ENCODE results near the gene SEC22A. TPM values are rescaled to one million over a fixed set of nuclear protein-coding genes. Genes with fewer than 3 reads are reported as not detected.
A peak's percentile ranks its signal among the peaks of the same experiment; 100 is the strongest.

The SEC22A gene
- total RNA-seq, 1 experiment from 2014 or later = 16.4 TPM

DNA sequence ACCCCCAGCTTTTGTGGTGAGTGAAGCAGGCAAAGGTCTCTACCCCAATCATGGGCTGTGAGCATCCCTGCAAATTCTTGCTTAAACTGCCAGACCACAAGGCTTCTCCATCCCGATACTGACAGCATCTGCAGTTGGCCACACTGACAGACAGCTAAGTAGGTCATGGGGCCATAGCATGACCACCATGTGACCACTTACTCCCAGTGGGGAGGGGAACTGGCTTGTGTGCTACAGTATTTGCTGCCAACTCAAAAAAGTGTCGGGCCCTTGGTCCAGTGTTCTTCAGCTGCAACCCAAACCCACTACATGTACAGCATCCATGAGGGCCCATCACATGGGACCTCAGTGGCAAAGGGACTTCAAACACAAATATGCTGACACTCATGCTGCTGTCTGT, 103.4 kb downstream of the SEC22A start:
- no peak for DNase-seq (ENCODE audit: low spot score)

DNA sequence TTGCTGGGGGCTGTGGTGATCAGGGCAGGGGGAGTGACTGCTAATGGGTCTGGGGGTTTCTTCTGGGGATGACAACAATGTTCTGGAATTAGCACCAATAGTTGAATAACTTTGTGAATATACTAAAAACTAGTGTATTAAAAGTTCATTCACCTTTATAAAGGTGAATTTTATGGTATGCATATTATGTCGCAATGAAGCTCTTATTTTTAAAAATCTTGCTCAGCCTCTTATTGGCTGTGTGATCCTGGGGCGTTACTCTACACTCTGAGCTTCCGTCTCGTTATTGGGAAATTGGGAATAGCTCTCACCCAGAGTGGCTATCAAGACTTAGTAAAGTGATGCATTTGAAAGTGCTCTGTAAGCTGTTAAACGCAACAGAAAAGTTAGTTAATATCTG, 105.3 kb downstream of the SEC22A start:
- DNase-seq (ENCODE audit: low spot score) = no peak

DNA sequence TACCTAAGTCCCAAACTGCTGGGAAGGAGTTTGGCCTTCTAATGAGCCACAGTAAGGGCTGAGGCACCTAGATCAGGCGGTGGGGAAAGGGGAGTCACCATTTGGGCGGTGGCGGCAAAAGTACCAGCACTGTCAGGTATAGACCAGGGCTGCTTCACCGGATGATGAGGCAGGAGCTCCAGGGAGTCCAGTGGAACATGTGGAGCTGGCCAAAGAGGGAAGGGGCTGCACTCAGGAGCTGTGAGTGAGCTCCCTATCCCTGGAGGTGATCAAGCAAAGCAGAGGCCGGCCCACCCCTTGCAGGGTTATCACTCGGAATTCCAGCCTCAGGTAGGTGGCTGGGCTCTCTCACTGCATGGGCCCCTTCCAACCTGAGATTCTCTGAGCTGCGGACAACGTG, 108.4 kb downstream of the SEC22A start:
- DNase-seq (ENCODE audit: low spot score) = no peak

DNA sequence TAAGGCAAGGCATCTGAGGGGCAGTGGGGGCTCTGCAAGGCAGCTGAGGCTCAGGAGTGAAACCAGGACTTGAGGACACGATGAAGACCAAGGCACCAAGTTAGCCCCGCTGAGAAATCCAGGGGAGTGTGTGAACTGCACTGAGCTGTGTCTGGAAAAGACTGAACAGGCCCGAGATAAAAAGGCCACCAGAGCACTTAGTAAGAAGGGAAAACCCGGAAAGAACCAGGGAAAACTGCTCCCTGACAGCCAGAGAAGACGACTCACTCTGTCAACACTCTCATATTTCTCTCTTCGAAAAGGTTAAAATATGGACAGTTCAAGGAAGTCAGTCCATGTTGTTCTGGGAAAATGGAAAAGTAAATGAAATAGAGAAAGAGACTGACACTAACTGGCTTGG, 109.0 kb downstream of the SEC22A start:
- no peak for DNase-seq (ENCODE audit: low spot score)

DNA sequence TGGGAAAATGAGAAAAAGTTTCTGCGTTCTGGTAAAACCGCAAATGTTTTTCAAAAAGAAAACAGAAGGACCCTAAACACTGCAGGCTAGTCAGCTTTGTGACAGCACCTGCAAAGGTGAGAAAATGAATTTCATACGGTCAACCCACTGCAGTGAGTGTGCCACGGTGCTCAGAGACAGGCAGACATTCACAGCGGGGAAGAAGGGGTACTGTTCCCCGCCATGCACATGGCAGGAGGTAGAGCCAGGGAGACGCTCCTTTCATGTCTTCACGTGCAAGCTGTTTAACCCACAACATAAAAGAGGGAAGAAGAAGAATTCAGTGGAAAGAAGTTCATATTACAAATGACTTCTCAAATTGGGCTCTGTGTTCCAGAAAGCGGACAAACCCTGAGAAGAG, 109.5 kb downstream of the SEC22A start:
- DNase-seq (ENCODE audit: low spot score) = no peak

DNA sequence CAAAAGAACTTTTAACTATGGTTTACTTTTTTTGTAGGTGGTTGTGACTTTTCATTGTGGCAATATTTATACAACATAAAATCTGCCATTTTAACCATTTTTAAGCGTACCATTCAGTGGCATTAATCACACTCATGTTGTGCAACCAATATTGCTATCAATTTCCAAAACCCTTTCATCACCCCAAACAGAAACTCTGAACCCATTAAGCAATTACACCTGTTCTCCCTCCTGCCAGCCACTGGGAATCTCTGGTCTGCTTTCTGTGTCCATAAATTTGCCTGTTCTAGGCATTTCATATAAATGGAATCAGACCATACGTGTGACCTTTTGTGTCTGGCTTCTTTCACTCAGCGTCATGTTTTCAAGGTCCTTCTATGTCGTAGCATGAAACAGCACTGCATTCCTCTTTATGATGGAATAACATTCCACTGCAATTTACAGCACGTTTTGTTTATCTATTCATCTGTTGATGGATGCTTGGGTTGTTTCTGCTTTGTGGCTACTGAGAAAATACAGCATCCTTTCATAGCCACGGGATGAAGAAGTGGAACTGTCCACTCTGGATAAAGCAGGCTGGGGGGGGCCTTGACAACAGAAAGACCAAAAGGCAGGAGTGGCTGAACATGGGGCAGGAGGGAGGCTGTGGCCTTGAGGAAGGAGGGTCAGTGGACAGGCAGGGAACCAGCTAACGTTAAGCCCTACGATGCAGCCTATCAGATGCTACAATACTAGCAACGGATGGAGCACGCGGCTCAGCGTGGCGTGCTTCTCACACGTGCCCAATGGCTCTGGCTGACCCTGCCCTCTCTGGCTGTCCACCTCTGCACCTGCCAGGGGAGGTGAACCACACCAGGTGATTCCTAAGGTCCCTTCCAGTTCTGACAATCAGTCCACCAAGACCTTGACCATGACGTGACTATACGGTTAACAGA, 110.9 kb downstream of the SEC22A start:
- DNase-seq (ENCODE audit: low spot score) = no peak

DNA sequence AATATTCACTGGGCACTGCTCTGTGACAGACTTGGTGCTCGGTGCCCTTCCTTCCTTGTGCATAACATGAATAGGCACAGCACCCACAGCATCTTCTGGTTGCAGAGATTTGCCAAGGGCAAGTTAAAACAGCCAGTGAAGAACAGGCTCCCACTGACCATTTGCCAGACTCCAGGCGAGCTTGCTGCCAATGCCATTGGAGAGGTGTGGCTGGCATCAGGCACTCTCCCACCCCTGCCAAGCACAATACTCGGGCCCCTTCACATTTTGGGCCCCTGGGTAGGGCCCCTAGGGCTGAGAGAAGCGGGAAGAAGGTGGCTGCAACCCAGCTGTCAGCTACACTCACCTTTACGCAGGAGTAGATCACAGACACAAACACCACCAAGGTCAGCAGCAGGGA, 112.1 kb downstream of the SEC22A start:
- DNase-seq (ENCODE audit: low spot score) = no peak

DNA sequence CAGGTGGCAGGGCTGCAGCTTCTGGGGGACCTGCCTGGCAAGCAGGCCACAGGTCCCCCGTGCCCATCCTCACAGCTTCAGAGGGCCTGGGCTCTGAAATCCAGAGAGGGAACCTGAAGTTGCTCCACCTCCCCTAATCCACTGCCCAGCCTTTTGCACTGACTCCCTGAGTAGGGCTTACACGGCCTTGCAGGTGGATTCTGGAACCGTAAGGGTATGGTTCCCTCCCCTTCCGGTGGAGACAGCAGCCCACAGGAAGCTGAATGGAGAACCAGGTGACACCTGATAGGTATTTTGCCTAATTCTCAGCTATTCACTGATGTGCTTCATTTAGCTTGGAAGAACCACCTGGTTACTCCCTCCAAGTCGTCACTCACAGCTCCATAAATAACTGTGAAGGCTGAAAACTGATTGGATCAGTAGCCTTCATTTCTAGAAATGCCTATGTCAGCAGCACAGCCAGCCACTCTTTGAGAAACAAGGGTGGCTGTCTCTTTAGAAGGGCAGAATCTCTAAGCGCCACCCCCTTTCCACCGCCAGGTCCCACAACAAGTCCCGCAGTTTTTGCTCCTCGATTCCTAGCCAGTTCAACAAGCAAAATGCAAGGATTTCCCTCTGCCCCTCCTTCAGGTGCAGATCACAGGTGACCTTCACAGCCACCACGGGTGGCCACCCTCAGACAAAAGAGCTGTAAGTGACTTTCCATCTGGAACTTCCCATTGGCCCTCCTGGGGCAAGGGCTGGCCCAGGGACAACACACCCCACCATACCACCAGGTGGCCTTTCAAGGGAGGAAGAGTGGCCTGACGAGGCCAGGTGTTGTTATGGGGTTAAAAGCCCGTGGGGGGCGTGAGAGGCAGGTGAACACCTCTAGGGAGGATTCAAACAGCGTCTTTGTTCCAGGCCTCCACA, 112.9 kb downstream of the SEC22A start:
- DNase-seq (ENCODE audit: low spot score) = peak; percentile 3

DNA sequence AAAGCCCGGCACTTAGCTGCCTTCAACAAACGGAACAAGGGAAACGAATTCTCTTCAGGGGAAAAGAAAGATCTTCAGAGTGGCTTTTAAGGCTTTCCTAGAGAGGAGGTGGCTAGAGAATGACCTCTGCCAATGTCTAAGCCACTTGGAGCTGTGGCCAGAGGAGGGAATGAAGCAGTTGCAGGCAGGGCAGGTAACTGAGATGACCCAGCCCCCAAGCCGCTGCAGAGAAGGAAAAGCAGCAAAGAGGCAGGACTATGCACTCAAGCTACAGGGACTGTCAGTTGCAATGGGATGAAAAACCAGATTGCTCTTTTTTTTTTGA, 113.5 kb downstream of the SEC22A start:
- no peak for DNase-seq (ENCODE audit: low spot score)

DNA sequence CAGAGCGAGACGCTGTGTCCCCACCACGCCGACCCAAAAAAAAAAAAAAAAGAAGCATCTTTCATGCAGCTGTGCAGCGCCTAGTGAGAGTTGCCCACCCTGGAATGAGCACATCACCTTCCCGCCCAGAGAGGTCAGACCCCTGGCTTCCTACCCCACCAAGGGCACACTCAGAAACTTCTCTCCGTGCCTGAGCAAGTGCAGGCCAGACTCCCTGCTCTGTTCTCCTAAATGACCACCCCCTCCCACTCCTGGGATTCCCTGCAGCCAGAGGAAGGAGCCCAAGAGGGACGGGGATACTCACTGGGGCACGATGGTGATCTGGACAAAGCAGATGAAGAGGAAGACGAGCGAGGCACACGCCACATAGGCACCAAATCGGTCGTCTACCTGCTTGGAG, 116.0 kb downstream of the SEC22A start:
- DNase-seq (ENCODE audit: low spot score) = no peak

DNA sequence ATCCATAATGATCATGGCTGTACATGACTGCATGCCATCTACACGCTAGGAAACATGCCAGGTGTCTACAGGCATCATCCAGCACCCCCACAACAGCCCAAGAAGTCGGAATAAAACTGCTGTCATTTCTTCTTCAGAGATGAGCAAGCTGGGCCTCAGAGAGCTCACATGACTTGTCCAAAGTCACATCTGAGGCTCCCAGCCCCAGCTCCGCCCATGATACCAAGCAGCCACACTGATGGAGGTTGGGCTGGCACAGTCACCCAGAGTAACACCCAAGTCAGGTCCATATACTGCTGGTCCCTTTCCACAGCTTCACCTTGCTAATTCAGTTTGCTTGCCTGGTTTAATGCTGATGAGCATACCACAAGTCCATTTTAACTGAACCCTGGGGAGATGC, 116.6 kb downstream of the SEC22A start:
- no peak for DNase-seq (ENCODE audit: low spot score)

DNA sequence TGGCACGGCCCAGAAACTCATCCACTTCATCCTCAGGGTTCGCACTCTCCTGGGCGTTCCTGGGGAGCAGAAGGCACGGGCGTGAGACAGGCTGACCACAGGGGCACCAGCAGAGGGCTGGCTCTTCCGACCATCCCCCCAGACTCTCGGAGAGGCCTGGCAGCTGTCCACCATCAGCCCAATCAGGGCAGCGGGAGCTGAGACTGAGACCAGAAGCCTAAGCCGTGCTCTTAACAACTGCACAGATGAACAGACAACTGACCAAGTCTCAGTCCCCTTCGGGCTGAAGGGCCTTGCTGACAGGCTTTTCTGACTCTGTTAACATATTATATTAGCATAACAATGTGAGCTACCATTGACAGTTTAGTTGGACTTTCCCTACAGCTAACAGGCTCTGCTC, 118.0 kb downstream of the SEC22A start:
- no peak for DNase-seq (ENCODE audit: low spot score)

DNA sequence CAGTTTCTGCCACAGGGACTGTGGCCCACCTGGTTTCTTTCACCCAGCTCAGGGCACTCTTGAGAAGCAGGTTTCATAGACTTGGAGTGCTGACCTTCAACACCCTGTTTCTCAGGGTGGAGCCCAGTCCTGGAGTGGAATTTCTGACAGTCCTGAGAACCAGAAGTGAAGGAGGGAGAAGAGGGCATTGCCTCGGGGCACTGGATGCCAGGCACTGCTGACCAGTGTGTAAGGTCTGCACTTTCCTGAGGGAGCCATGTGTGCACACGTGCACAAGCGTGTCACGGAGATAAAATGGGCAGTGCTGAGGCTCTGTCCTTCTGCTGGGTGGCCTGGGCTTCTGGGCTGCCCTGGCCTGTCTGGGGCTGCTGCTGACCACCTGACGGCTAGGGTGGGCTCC, 118.5 kb downstream of the SEC22A start:
- no peak for DNase-seq (ENCODE audit: low spot score)

DNA sequence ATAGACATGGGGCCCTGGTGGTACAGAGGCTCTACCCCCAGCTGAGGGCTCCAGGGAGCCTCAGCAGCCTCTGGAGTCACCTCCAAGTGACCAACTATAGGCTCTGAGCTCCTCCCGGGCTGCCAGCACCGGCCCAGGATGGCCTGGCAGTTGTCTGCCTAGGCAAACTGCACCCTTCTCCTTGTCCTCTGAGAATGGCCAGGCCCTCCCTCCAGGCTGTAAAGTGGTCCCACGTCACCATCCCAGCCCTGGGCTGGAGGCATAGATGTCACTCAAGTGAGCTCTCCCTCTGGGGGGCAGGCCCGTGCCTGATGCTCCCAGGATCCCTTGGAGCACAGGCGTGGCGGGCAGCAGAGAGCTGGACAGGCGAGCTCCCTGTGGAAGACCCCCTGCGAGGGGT, 120.1 kb downstream of the SEC22A start:
- no peak for DNase-seq (ENCODE audit: low spot score)

DNA sequence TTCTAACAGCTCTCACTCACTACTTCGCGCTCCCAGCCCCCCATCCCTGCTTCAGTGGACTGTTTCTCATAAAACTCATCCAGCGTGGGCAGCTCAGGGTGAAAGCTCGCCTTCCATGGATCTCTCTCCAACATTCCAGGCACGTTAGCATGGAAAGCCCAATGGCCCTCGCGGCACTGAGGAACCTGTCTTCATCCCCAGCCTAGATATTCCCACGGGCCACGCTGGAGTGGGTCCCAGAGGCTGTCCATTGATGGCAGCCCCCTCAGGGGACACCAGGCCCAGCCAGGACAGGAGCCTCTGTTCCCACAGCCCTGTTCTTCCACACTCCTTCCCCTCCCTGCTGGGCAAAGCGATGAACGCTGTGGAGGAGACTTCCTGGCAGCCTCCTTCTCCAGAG, 121.1 kb downstream of the SEC22A start:
- no peak for DNase-seq (ENCODE audit: low spot score)

Other genes starting within 250 kb of the SEC22A start
- gene SEMA5B, start 174.2 kb upstream of the SEC22A start, total RNA-seq (2014; rRNA removed; shearing (Covaris generic)) = not detected in 2 replicates
- gene PDIA5, start 134.9 kb upstream of the SEC22A start, total RNA-seq (2014; rRNA removed; shearing (Covaris generic)) = 18.5 and 22.8 TPM in 2 replicates
- 1.2 and 1.6 TPM in 2 replicates for gene ADCY5, start 247.1 kb downstream of the SEC22A start, total RNA-seq (2014; rRNA removed; shearing (Covaris generic))